Endothelial cell of umbilical vein (primary cell): Measurements from ENCODE around the gene STARD13. TPM values are rescaled to one million over a fixed set of nuclear protein-coding genes. Genes with fewer than 3 reads are reported as not detected.

ENCODE experiments used
- BruUV-seq: library from RNA; stranded (reverse); fragments of 400-500 nt; replicated peaks from 2 replicates; lab custom pipeline; 2021; lab: Mats Ljungman, UMichigan
- CTCF ChIA-PET: fragments of 300-600, 350-600 bp; sonication (Branson Sonifier 250); formaldehyde crosslinking; loops from one replicate; lab custom pipeline; 2021; ENCODE audit warnings: antibody characterized with exemption, inconsistent platforms; lab: Charles Lee
- POLR2A ChIA-PET: fragments of 300-600, 350-600 bp; sonication (Branson Sonifier 250); formaldehyde crosslinking; loops from one replicate; lab custom pipeline; 2021; ENCODE audit warnings: antibody characterized with exemption, inconsistent platforms; lab: Charles Lee
- DNase-seq: peaks from one replicate; pipeline ENCODE4 v3.0.0-alpha.2; 2011; ENCODE audit warnings: low read depth, low spot score
- FAIRE-seq: peaks from 2 replicates; lab custom pipeline; 2011; peaks lifted over from hg19 to GRCh38; lab: Jason Lieb, UNC
- H2AFZ ChIP-seq: 2 replicates; pipeline ENCODE4 v1.6.0; 2012; ENCODE audit warnings: low read depth, low read length, control low read depth, inconsistent platforms
- H3K27ac ChIP-seq: 2 replicates; pipeline ENCODE4 v1.5.1; 2011; ENCODE audit warnings: low read depth, mild to moderate bottlenecking, control low read depth, low read length, moderate library complexity; ENCODE audit not compliant: insufficient read depth
- H3K27me3 ChIP-seq, 2 experiments: 2 replicates each; pipeline versions ENCODE4 v1.6.0 to v1.6.1; 2011; ENCODE audit warnings: low read length in 2 of 2, mixed read lengths in 1 of 2; ENCODE audit not compliant: control insufficient read depth in 2 of 2, insufficient read depth in 2 of 2
- H3K36me3 ChIP-seq, 2 experiments: 2 replicates in 1 of 2; 3 replicates in 1 of 2; pipeline ENCODE4 v1.5.1; 2011; ENCODE audit warnings: low read length in 2 of 2, mild to moderate bottlenecking in 1 of 2, moderate library complexity in 1 of 2; ENCODE audit not compliant: control insufficient read depth in 2 of 2, insufficient read depth in 2 of 2; ENCODE audit errors: extremely low read depth in 1 of 2
- H3K4me1 ChIP-seq: 3 replicates; pipeline ENCODE4 v1.5.1; 2011; ENCODE audit warnings: mild to moderate bottlenecking, low read length; ENCODE audit not compliant: control insufficient read depth, insufficient read depth; ENCODE audit errors: extremely low read depth
- H3K4me2 ChIP-seq: 2 replicates; pipeline ENCODE4 v1.6.1; 2011; ENCODE audit warnings: low read length, control low read depth, mixed read lengths; ENCODE audit not compliant: insufficient read depth
- H3K4me3 ChIP-seq, 3 experiments: fragments of 200-600 bp in 1 of 3; sonication (generic), shearing (Covaris generic) in 1 of 3; replicated peaks in 1 of 3; 2 replicates each; pipeline ENCODE4 v1.5.1; 2011 to 2016; ENCODE audit warnings: control low read depth in 3 of 3, low read length in 3 of 3, mild to moderate bottlenecking in 2 of 3, inconsistent platforms in 1 of 3, low read depth in 1 of 3, moderate library complexity in 1 of 3; ENCODE audit not compliant: insufficient read depth in 1 of 3
- H3K79me2 ChIP-seq: 2 replicates; pipeline ENCODE4 v1.6.0; 2012; ENCODE audit warnings: low read length, inconsistent platforms; ENCODE audit not compliant: control insufficient read depth, insufficient read depth
- H3K9ac ChIP-seq: replicated peaks from 2 replicates; pipeline ENCODE3; 2011; ENCODE audit warnings: low read length, control low read depth; ENCODE audit not compliant: insufficient read depth; ENCODE audit errors: extremely low read depth
- H3K9me1 ChIP-seq: replicated peaks from 3 replicates; pipeline ENCODE4 v1.6.0; 2011; ENCODE audit warnings: mild to moderate bottlenecking, low read length; ENCODE audit not compliant: control insufficient read depth, insufficient read depth; ENCODE audit errors: extremely low read depth
- H3K9me3 ChIP-seq: replicated peaks from 2 replicates; pipeline ENCODE4 v1.5.1; 2012; ENCODE audit warnings: low read length, inconsistent platforms; ENCODE audit not compliant: control insufficient read depth, insufficient read depth
- H4K20me1 ChIP-seq: replicated peaks from 2 replicates; pipeline ENCODE3; 2011; ENCODE audit warnings: mild to moderate bottlenecking, low read length; ENCODE audit not compliant: control insufficient read depth, insufficient read depth; ENCODE audit errors: extremely low read depth
- EZH2 ChIP-seq: IDR thresholded peaks from 2 replicates; pipeline ENCODE4 v1.6.1; 2012; ENCODE audit warnings: borderline replicate concordance, low read depth, mild to moderate bottlenecking, moderate library complexity, low read length, inconsistent platforms; ENCODE audit not compliant: severe bottlenecking
- FOS ChIP-seq: IDR thresholded peaks from 2 replicates; pipeline ENCODE4 v1.6.1; 2011; ENCODE audit warnings: mild to moderate bottlenecking, low read length, moderate library complexity, borderline replicate concordance; ENCODE audit not compliant: insufficient read depth
- GATA2 ChIP-seq: IDR thresholded peaks from 2 replicates; pipeline ENCODE4 v1.7.0; 2011; ENCODE audit warnings: low read depth, mild to moderate bottlenecking, moderate library complexity, mixed read lengths, low read length; ENCODE audit not compliant: insufficient read length, insufficient read depth
- JUN ChIP-seq: IDR thresholded peaks from 2 replicates; pipeline ENCODE4 v1.6.1; 2011; ENCODE audit warnings: borderline replicate concordance, low read depth; ENCODE audit not compliant: insufficient read length, insufficient read depth
- MYC ChIP-seq: IDR thresholded peaks from one replicate; pipeline ENCODE4 v1.6.1; 2011; ENCODE audit warnings: mild to moderate bottlenecking, low read depth, low read length
- POLR2A ChIP-seq: IDR thresholded peaks from 2 replicates; pipeline ENCODE4 v1.6.1; 2012; ENCODE audit warnings: low read depth, mild to moderate bottlenecking, control low read depth, low read length
- POLR2AphosphoS5 ChIP-seq: IDR thresholded peaks from 2 replicates; pipeline ENCODE4 v1.6.1; 2012; ENCODE audit warnings: low read depth, mild to moderate bottlenecking, control low read depth, low read length, moderate library complexity; ENCODE audit not compliant: insufficient read depth
- dilution Hi-C: fragments of 300-500 bp; cut with MboI; formaldehyde crosslinking; loops from one replicate; pipeline ENCODE4 v1.15.0; 2019; ENCODE audit warnings: low sequenced_read_pairs; ENCODE audit not compliant: extremely low pct_ligation_motif_present
- intact Hi-C: fragments of 100-400 bp; cut with micrococcal nuclease; formaldehyde crosslinking; loops from one replicate; pipeline ENCODE4 v1.10.0; 2022
- polyA plus RNA-seq, 4 experiments: library from polyadenylated mRNA; depleted of rRNA in 3 of 4; stranded (reverse) in 3 of 4; unstranded in 1 of 4; fragments of >200 nt; gene quantifications; 2 replicates each; pipeline versions ENCODE4 v1.2.1 to v1.2.3, GENCODE V29; 2011 to 2012; ENCODE audit warnings: missing spikeins in 1 of 4
- total RNA-seq: library from RNA; stranded (reverse); gene quantifications from 2 replicates; pipeline ENCODE4 v1.2.3, GENCODE V29; 2021
- TF ChIP-seq, protein P1 (sequence below), 2 donors: IDR thresholded peaks; 1 replicate in 1 of 2; 2 replicates in 1 of 2; pipeline ENCODE4 v1.5.1; 2011; ENCODE audit warnings: low read length in 2 of 2, mild to moderate bottlenecking in 2 of 2, moderate library complexity in 2 of 2, control low read depth in 1 of 2, inconsistent platforms in 1 of 2, low read depth in 1 of 2; ENCODE audit not compliant: insufficient read depth in 1 of 2; ENCODE audit errors: extremely low read depth in 1 of 2
- TF ChIP-seq, protein P2 (sequence below): IDR thresholded peaks from 2 replicates; pipeline ENCODE4 v1.6.1; 2011; ENCODE audit not compliant: insufficient read depth, insufficient read length

Gene STARD13
- total and polyA plus RNA-seq, 2 donors (not counting 3 experiments of a cell fraction or from before 2014, with no cell fraction given): 11.0 to 47.7 TPM

DNA sequence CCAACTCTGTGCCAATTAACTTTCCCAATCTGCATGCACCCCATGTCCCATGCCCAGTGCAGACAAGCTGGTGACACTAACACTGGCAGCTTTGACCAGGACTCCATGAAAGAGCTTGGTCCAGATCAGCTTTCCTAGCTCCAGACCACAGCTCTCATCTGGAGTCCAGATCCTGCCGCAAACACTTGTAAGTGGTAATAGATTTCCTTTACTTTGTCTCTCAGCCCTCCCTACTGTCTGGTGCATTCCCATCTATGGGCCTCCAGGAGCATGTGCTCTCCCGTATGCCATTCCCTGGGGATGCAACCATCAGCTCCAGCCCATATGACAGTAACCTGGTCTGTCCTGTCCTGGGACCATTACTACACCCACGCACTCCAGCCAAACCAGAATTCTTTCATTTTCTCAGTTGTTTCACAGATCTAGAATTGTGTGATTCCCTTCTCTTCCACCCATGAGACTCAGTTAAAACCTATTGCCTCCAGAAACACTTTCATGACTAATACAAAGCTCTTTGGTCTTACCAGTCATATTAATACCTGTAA is 4.9 kb upstream of the STARD13 start:
- intact Hi-C loops: no loop called here
- H2AFZ ChIP-seq: no peak overlapping the region

More for the DNA sequence above, 4.9 kb upstream of the STARD13 start:
- H3K9me3 ChIP-seq: no peaks in the 10 kb centered on the region
- peaks cover 7% of the 10 kb centered on the region for H3K4me1 ChIP-seq
- H3K4me3 ChIP-seq: no peak overlapping the region
- CTCF ChIA-PET: interaction anchor here (0.7 to 1.1 kb wide), 2 partner anchors 14 to 23 kb away, joined by 4 read pairs; no protein-coding TSS in a partner anchor
- H3K79me2 ChIP-seq: no peaks in the 10 kb centered on the region
- no peaks in the 10 kb centered on the region for H3K9me1 ChIP-seq
- FAIRE-seq (no peak), DNase-seq (no peak)
- H3K36me3 ChIP-seq: no peaks in the 10 kb centered on the region
- TF ChIP-seq POLR2AphosphoS5: no peak
- no peak for TF ChIP-seq GATA2
- no peak for TF ChIP-seq EZH2
- TF ChIP-seq FOS: no peak
- TF ChIP-seq, protein P1, sequence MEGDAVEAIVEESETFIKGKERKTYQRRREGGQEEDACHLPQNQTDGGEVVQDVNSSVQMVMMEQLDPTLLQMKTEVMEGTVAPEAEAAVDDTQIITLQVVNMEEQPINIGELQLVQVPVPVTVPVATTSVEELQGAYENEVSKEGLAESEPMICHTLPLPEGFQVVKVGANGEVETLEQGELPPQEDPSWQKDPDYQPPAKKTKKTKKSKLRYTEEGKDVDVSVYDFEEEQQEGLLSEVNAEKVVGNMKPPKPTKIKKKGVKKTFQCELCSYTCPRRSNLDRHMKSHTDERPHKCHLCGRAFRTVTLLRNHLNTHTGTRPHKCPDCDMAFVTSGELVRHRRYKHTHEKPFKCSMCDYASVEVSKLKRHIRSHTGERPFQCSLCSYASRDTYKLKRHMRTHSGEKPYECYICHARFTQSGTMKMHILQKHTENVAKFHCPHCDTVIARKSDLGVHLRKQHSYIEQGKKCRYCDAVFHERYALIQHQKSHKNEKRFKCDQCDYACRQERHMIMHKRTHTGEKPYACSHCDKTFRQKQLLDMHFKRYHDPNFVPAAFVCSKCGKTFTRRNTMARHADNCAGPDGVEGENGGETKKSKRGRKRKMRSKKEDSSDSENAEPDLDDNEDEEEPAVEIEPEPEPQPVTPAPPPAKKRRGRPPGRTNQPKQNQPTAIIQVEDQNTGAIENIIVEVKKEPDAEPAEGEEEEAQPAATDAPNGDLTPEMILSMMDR (IDR thresholded peaks at IDR 0.05; ENCODE audit: extremely low read depth in 1 of 2, insufficient read depth in 1 of 2, low read depth in 1 of 2, low read length in 2 of 2): no peak
- TF ChIP-seq MYC: no peak
- TF ChIP-seq, protein P2, sequence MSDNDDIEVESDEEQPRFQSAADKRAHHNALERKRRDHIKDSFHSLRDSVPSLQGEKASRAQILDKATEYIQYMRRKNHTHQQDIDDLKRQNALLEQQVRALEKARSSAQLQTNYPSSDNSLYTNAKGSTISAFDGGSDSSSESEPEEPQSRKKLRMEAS: no peak
- no peak for TF ChIP-seq JUN
- no peak for TF ChIP-seq POLR2A
- no TSS peak for BruUV-seq
- no peaks in the 10 kb centered on the region for H4K20me1 ChIP-seq
- H3K4me2 ChIP-seq: no peak overlapping the region
- H3K27ac ChIP-seq: no peak overlapping the region
- no peaks in the 10 kb centered on the region for H3K27me3 ChIP-seq
- POLR2A ChIA-PET: no interaction called here
- H3K9ac ChIP-seq: no peak overlapping the region
- dilution Hi-C loops: no loop called here
